BJ (cell line): ENCODE results near the gene STIL. TPM values are rescaled to one million over a fixed set of nuclear protein-coding genes. Genes with fewer than 3 reads are reported as not detected.
"Not testable (repeated sequence)": the region's sequence is repeated elsewhere in the genome, so short reads cannot be mapped to it uniquely, and the experiment has no call there.

ENCODE experiments used
- CTCF ChIA-PET: fragments of 350-600 bp; formaldehyde crosslinking; extraction: SDS; loops from one replicate; lab custom pipeline; 2021; ENCODE audit warnings: antibody characterized with exemption, inconsistent platforms; lab: Yijun Ruan, JAX
- POLR2A ChIA-PET: fragments of 300-600 bp; sonication (Branson Sonifier 250); formaldehyde crosslinking; extraction: SDS; loops from one replicate; lab custom pipeline; 2021; ENCODE audit warnings: antibody characterized with exemption; lab: Charles Lee
- DNase-seq: peaks from one replicate; pipeline ENCODE4 v3.0.0-alpha.2; 2011; ENCODE audit warnings: low read depth
- H3K27me3 ChIP-seq: 2 replicates; pipeline ENCODE4 v1.6.0; 2011; ENCODE audit warnings: low read length; ENCODE audit not compliant: control insufficient read depth, insufficient read depth
- H3K36me3 ChIP-seq: 2 replicates; pipeline ENCODE4 v1.5.1; 2011; ENCODE audit warnings: low read length; ENCODE audit not compliant: control insufficient read depth, insufficient read depth
- H3K4me3 ChIP-seq: 2 replicates; pipeline ENCODE4 v1.5.1; 2011; ENCODE audit warnings: low read depth, mild to moderate bottlenecking, control low read depth, low read length
- polyA plus RNA-seq: library from polyadenylated mRNA; depleted of rRNA; stranded (reverse); fragments of >200 nt; gene quantifications from 2 replicates; pipeline ENCODE4 v1.2.3, GENCODE V29; 2011
- TF ChIP-seq, protein P1 (sequence below): IDR thresholded peaks from 2 replicates; pipeline ENCODE4 v1.5.1; 2011; ENCODE audit warnings: low read depth, mild to moderate bottlenecking, control low read depth, inconsistent platforms, low read length, moderate library complexity; ENCODE audit not compliant: insufficient read depth

STIL gene
- polyA plus RNA-seq, 1 experiment = 6.3 TPM

DNA sequence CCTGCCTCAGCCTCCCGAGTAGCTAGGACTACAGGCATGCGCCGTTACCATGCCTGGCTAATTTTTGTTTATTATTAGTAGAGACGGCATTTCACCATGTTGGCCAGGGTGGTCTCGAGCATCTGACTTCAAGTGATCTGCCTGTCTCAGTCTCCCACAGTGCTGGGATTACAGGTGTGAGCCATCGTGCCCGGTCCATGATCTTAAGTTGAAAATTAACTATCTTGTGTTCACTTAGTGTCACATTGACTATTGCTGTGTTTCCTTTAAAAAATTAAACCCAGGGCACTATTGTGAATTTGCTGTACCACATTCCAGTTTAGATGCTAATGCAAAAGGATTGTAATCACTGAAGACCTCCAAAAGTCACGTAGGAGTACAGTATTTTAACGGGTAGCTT, 33.8 kb upstream of the STIL start:
- Histone ChIP-seq H3K4me3 (no peak overlapping the region), H3K27me3 (no peaks in the 10 kb centered on the region), H3K36me3 (peaks cover 1% of the 10 kb centered on the region; the same call in 1 of the 2 replicates)
- CTCF ChIA-PET = interaction anchor here (1.6 kb wide), 1 partner anchor 13 kb away, joined by 4 read pairs; no protein-coding TSS in a partner anchor
- no peak for DNase-seq
- POLR2A ChIA-PET = no interaction called here
- TF ChIP-seq, protein P1, sequence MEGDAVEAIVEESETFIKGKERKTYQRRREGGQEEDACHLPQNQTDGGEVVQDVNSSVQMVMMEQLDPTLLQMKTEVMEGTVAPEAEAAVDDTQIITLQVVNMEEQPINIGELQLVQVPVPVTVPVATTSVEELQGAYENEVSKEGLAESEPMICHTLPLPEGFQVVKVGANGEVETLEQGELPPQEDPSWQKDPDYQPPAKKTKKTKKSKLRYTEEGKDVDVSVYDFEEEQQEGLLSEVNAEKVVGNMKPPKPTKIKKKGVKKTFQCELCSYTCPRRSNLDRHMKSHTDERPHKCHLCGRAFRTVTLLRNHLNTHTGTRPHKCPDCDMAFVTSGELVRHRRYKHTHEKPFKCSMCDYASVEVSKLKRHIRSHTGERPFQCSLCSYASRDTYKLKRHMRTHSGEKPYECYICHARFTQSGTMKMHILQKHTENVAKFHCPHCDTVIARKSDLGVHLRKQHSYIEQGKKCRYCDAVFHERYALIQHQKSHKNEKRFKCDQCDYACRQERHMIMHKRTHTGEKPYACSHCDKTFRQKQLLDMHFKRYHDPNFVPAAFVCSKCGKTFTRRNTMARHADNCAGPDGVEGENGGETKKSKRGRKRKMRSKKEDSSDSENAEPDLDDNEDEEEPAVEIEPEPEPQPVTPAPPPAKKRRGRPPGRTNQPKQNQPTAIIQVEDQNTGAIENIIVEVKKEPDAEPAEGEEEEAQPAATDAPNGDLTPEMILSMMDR = no peak

DNA sequence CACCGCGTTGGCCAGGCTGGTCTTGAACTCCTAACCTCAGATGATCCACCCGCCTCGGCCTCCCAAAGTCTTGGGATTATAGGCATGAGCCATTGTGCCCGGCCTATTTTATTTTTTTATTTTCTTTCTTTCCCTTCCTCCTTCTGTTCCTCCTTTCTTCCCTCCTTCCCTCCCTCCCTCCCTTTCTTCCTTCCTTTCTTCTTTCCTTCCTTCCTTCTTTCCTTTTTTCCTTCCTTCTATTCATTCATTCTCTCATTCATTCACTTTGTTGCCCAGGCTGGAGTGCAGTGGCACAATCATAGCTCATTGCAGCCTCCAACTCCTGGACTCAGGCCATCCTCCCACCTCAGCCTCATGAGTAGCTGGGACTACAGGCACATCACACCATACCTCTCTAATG, 33.0 kb upstream of the STIL start:
- H3K36me3 ChIP-seq, CTCF ChIA-PET, POLR2A ChIA-PET, H3K4me3 ChIP-seq, H3K27me3 ChIP-seq, DNase-seq: not testable (repeated sequence)

DNA sequence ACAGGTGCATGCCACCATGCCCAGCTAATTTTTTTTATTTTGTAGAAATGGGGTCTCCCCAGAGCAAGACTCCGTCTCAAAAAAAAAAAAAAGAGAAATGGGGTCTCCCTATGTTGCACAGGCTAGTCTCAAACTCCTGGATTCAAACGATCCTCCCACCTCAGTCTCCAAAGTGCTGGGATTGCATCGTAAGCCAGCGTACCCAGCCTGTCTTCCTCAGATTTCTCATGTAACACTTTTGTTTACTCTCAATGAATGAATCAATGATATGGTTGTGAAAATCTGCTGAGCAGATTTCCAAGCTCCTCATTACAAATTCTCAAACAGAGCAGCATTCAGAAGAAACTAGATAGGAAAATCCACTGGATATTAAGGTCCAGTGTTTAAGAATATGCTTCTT, 26.3 kb upstream of the STIL start:
- no peaks in the 10 kb centered on the region for H3K36me3 ChIP-seq
- H3K27me3 ChIP-seq = no peaks in the 10 kb centered on the region
- no peak overlapping the region for H3K4me3 ChIP-seq
- no peak for DNase-seq
- CTCF ChIA-PET = interaction anchor here (1.2 to 1.9 kb wide), 2 partner anchors 10 to 98 kb away, joined by 4 to 6 read pairs; partner anchors contain the start of gene FOXD2
- POLR2A ChIA-PET = interaction anchor here (0.6 kb wide), 2 partner anchors 10 to 724 kb away, joined by 3 to 5 read pairs; no protein-coding TSS in a partner anchor
- TF ChIP-seq, protein P1 = no peak

DNA sequence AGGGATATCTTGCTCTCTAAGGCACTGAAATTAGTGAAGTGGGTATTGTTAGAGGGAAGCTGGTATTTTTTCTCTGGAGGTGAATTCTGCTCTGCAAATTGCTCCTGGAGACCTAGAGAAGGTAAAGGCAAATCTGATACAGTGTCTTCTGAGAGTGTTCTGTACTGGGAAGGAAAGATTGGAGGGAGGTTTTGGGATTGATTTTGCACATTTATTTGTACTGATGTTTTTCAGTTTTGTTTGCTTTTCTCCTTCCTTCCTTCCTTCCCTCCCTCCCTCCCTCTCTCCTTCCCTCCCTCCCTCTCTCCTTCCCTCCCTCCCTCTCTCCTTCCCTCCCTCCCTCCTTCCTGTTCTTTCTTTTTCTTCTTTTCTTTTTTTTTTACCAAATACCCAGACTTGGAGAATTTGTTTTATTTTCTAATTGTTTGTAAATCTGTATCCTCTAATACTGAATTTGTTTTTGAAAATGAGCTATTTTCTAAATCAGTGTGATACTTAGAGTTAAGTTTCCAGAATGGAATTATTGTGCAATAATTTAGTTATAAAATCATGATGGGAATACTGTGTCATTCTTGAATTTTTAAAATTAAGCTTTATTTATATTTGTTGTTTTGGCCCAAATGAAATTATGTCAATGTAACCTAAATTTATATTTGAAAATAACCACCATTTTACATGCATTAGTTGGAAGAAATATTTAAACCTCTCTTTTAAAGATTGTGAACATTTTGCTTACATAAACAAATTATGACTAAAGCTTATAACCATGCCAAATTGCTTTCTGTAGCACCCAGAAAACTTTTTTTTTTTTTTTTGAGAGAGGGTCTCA, 24.5 kb upstream of the STIL start:
- no peak for DNase-seq
- Histone ChIP-seq H3K4me3 (no peak overlapping the region), H3K36me3 (no peaks in the 10 kb centered on the region), H3K27me3 (no peaks in the 10 kb centered on the region)
- POLR2A ChIA-PET = no interaction called here
- TF ChIP-seq, protein P1 = no peak
- CTCF ChIA-PET = interaction anchor here (0.7 to 1.9 kb wide), 3 partner anchors 12 to 34 kb away, joined by 3 to 6 read pairs (median 4); no protein-coding TSS in a partner anchor

DNA sequence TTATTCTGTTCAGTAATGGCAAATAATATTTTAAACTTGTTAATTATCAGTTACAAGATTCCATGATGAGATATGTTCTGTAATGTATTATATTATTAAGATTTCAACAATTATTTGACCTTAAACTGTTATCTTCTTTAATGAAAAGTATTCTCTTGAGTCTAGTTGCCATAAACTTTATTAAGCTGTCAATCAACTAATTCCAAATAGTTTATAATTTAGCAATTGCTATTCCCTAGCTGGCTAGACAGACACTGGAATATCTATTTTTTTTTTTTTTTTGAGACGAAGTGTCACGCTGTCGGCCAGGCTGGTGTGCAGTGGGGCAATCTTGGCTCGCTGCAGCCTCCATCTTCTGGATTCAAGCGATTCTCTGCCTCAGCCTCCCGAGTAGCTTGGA, 23.4 kb upstream of the STIL start:
- Histone ChIP-seq H3K27me3 (no peaks in the 10 kb centered on the region), H3K4me3 (no peak overlapping the region), H3K36me3 (no peaks in the 10 kb centered on the region)
- POLR2A ChIA-PET = no interaction called here
- DNase-seq = no peak
- TF ChIP-seq, protein P1 = no peak
- CTCF ChIA-PET = no interaction called here
